PFSK-1 (cell line): ENCODE measurements around the gene HACD2.

Experiments
- FOXP2 ChIP-seq: optimal IDR thresholded peaks from 2 replicates; pipeline ENCODE3; 2011; ENCODE audit warnings: borderline replicate concordance, control low read depth, inconsistent platforms; ENCODE audit not compliant: insufficient read depth; ENCODE audit errors: extremely low read length, extremely low read depth
- POLR2AphosphoS5 ChIP-seq: IDR thresholded peaks from 2 replicates; pipeline ENCODE4 v1.6.1; 2012; ENCODE audit warnings: low read depth, mild to moderate bottlenecking, control low read depth, low read length, moderate library complexity
- SIN3A ChIP-seq: IDR thresholded peaks from 2 replicates; pipeline ENCODE4 v1.6.1; 2012; ENCODE audit warnings: mild to moderate bottlenecking, low read length, moderate library complexity, borderline replicate concordance; ENCODE audit not compliant: insufficient read depth
- TAF1 ChIP-seq: IDR thresholded peaks from 2 replicates; pipeline ENCODE4 v1.6.1; 2012; ENCODE audit warnings: low read length, control low read depth, borderline replicate concordance; ENCODE audit not compliant: insufficient read depth
- TF ChIP-seq, protein P1 (sequence below), 2 experiments: IDR thresholded peaks; 2 replicates each; pipeline versions ENCODE4 v1.6.1 to v1.8.0; 2011 to 2012; ENCODE audit warnings: low read depth in 2 of 2, low read length in 2 of 2, control low read depth in 1 of 2, inconsistent platforms in 1 of 2, mild to moderate bottlenecking in 1 of 2, moderate library complexity in 1 of 2; ENCODE audit not compliant: insufficient read depth in 1 of 2

The HACD2 gene

DNA sequence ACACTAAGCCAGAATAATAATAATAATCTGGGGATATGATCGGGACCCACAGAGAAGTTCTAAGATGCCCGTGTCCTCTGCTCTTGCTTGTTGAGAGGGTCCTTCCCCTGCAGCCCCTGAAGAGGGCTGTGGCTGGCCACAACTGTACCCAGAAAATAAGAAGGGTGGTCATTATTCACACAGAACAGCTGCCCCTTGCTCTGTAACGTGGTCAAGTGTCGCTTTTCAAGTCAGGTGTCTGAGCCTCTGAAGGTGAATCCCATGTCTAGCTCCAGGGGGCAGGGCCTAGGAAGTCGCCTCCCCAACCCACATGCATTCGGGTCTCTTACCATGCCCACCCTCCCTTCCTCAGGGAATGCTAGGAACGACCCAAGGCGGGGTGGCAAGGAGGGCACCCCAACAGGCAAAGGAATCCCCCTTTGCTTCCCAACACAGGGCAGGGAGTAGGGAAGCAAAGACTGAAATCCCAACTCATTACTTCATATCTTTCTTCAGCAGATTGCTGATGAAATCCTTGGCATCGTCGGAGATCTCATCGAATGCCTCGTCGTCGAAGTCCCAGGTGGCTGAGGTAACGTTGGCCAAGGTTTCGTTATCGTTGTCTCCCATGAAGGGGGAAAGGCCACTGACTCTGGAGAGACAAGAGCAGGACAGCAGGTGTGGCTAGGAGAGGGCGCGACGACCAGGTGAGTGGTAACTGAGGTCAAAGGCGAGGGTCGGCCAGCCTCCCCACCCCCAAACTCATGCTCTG, 44.3 kb upstream of the HACD2 start:
- TF ChIP-seq TAF1 (no peak), POLR2AphosphoS5 (no peak), SIN3A (no peak), FOXP2 (no peak)
- TF ChIP-seq, protein P1, sequence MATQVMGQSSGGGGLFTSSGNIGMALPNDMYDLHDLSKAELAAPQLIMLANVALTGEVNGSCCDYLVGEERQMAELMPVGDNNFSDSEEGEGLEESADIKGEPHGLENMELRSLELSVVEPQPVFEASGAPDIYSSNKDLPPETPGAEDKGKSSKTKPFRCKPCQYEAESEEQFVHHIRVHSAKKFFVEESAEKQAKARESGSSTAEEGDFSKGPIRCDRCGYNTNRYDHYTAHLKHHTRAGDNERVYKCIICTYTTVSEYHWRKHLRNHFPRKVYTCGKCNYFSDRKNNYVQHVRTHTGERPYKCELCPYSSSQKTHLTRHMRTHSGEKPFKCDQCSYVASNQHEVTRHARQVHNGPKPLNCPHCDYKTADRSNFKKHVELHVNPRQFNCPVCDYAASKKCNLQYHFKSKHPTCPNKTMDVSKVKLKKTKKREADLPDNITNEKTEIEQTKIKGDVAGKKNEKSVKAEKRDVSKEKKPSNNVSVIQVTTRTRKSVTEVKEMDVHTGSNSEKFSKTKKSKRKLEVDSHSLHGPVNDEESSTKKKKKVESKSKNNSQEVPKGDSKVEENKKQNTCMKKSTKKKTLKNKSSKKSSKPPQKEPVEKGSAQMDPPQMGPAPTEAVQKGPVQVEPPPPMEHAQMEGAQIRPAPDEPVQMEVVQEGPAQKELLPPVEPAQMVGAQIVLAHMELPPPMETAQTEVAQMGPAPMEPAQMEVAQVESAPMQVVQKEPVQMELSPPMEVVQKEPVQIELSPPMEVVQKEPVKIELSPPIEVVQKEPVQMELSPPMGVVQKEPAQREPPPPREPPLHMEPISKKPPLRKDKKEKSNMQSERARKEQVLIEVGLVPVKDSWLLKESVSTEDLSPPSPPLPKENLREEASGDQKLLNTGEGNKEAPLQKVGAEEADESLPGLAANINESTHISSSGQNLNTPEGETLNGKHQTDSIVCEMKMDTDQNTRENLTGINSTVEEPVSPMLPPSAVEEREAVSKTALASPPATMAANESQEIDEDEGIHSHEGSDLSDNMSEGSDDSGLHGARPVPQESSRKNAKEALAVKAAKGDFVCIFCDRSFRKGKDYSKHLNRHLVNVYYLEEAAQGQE (IDR thresholded peaks at IDR 0.05; ENCODE audit: insufficient read depth in 1 of 2, low read depth in 2 of 2, low read length in 2 of 2), result no peak

DNA sequence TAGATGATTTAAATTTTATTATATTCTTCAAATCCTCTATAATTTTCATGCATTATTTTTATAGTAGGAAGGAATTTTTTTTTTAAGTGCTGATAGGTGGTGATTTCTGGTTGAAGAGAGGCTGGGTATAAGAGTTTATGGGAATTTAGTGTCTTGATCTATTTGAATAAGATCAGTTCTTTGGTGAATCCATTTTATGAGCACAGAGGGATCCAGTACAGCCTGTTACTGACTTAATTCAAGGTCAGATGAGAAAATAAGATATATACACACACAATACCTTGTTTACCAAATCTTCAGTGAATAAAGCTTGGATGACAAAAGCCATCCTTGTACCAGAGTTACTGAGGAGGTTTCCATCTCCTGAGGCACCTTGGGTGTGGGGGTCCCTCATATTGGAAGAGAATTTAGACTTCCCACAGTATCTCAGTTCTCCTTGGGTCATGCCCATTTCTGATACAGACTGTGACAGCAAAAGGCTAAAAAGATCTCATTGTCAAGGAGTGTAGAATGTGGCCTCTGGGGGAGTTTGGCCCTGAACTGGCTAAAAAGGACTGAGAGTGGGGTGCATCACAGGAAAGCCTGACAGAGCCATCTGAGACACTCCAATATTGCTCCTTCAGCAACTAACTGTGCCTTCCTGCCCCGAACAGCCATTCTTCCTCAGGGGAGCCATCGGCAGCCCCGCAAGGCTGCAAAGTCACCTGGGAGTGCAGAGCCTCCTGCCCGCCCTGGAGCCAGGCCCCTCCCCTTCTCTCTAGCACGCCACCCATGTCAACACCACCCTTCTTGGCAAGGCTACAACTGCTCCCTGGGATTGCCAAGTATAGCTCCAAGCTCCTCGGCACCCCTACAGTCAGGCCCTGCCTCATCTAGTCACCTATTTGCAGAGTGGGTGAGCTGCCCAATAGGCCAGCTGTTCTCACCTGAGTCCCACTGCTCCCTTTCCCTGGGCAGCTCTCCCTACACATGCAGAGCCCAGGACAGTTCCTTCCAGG, 43.1 kb upstream of the HACD2 start:
- TF ChIP-seq SIN3A (no peak), TAF1 (no peak), FOXP2 (no peak), POLR2AphosphoS5 (no peak)
- TF ChIP-seq, protein P1 (IDR thresholded peaks at IDR 0.05; ENCODE audit: insufficient read depth in 1 of 2, low read depth in 2 of 2, low read length in 2 of 2), result no peak

DNA sequence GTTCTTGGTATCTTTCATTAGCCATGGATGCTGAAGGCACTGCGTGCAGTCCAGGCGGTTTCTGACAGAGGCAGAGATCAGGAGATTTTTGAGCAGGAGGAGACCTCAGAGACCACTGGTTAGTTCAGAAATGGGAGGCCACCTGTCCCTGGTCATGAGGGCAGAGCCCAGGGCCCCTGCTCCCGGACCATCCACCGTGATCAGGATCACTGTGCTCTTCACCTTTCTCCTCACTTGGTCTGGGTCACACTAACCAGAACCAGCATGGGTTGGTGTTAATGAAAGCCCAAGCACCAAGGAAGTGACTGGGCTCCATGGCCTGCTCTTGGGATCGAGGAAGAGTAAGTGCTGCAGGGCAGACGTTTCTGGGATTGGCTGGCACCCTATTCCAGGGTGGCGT, 42.0 kb upstream of the HACD2 start:
- TF ChIP-seq, protein P1 (IDR thresholded peaks at IDR 0.05; ENCODE audit: insufficient read depth in 1 of 2, low read depth in 2 of 2, low read length in 2 of 2), result no peak
- no peak for TF ChIP-seq TAF1
- no peak for TF ChIP-seq POLR2AphosphoS5
- TF ChIP-seq SIN3A, result no peak
- no peak for TF ChIP-seq FOXP2

DNA sequence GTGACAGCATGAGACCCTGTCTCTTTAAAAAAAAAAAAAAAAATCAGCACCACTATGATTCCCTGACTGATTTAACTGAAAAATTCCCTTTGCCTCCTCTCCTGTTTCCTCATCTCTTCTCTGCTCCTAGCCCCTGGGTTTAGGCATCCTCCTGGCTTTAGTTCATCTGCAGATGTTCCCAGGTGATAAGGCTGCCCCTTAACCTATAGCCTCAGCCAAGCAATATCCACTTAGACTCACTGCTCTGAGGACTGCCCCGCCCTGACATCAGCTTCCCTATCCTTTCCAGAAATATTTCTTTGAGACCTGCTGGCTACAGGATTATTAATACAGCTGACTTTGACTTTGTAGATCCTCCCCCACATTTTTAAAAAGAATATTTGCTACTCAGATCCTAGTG, 39.4 kb upstream of the HACD2 start:
- no peak for TF ChIP-seq POLR2AphosphoS5
- no peak for TF ChIP-seq FOXP2
- TF ChIP-seq TAF1, result no peak
- TF ChIP-seq, protein P1 (IDR thresholded peaks at IDR 0.05; ENCODE audit: insufficient read depth in 1 of 2, low read depth in 2 of 2, low read length in 2 of 2), result no peak
- no peak for TF ChIP-seq SIN3A
